ENCODE results near the gene DMRTC2. TPM values are rescaled to one million over a fixed set of nuclear protein-coding genes. Genes with fewer than 3 reads are reported as not detected.
A peak's percentile ranks its signal among the peaks of the same experiment; 100 is the strongest.

Gene DMRTC2
- total and polyA plus RNA-seq, 5 donors from 2014 or later = not detected

DNA sequence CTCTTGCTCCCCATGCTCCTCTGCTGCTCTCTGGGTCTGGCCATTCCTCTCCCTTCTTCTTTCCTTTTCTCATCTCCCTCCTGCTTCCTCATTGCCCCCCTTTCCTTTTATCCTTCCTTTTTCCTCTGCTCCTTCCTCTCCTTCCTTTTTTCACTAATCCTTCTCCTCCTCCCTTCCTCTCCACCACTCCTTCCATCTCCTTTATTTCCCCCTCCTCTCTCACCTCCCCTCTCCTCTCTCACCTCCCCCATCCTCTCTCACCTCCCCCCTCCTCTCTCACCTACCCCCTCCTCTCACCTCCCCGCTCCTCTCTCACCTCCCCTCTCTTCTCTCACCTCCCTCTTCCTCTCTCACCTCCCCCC, 51.7 kb downstream of the DMRTC2 start:
- Histone ChIP-seq H3K4me1 (ENCODE audit: control insufficient read depth, insufficient read depth, low read length, poor library complexity, severe bottlenecking) (peaks cover 52% of the 10 kb centered on the region), H3K36me3 (ENCODE audit: control insufficient read depth, insufficient read depth, low read length) (peaks cover 78% of the 10 kb centered on the region), H3K9me3 (ENCODE audit: control insufficient read depth in 2 of 2, low read length in 2 of 2) (no peaks in the 10 kb centered on the region), H3K4me3 (ENCODE audit: low read depth, low read length) (no peak overlapping the region), H3K27me3 (ENCODE audit: control insufficient read depth, insufficient read depth, low read length) (no peaks in the 10 kb centered on the region), H3K27ac (ENCODE audit: insufficient read depth, low read length, poor library complexity, severe bottlenecking) (peak overlapping the region; percentile 41)
- no peaks in the 10 kb centered on the region for H3K9me3 Mint-ChIP-seq
- no peak for DNase-seq
- no peak for ATAC-seq (ENCODE audit: low read depth in 2 of 2)
- H3K36me3 Mint-ChIP-seq = peaks cover 30% of the 10 kb centered on the region
- H3K4me1 Mint-ChIP-seq = peaks cover 5 to 61% (median 20%) of the 10 kb centered on the region in 4 donors
- H3K4me3 Mint-ChIP-seq = no peak overlapping the region
- peak overlapping the region in 1 of 3 donors; percentile 97 for H3K27ac Mint-ChIP-seq
- no peaks in the 10 kb centered on the region for H3K27me3 Mint-ChIP-seq

DNA sequence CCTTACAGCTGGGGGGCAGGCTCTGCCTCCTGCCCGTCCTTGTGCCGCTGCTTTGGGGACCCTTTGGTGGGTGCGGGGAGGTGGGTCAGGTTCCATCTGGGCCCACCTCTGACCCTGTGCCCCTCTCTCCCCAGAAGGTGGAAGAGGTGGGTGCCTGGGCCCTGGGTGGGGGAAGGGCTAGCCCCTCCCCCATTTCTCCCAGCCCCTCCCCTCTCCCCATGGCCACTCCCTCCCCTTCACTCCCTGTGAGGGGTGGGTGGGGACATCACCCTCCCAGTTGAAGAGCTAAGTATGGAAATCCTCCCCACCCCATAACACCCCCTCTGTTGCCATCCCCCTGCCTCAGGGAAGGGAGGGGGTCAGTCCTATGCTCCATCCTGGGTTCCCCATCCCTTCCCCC, 52.3 kb downstream of the DMRTC2 start:
- H3K4me3 ChIP-seq (ENCODE audit: low read depth, low read length) = no peak overlapping the region
- H3K4me1 ChIP-seq (ENCODE audit: control insufficient read depth, insufficient read depth, low read length, poor library complexity, severe bottlenecking) = peaks cover 46% of the 10 kb centered on the region
- Mint-ChIP-seq H3K27me3 (no peaks in the 10 kb centered on the region), H3K4me3 (no peak overlapping the region), H3K27ac (no peak overlapping the region), H3K4me1 (peaks cover 3 to 61% (median 16%) of the 10 kb centered on the region in 4 donors), H3K9me3 (no peaks in the 10 kb centered on the region), H3K36me3 (peaks cover 32% of the 10 kb centered on the region)
- DNase-seq = no peak
- ATAC-seq (ENCODE audit: low read depth in 2 of 2) = no peak
- no peaks in the 10 kb centered on the region for H3K27me3 ChIP-seq (ENCODE audit: control insufficient read depth, insufficient read depth, low read length)
- H3K36me3 ChIP-seq (ENCODE audit: control insufficient read depth, insufficient read depth, low read length) = peaks cover 78% of the 10 kb centered on the region
- H3K9me3 ChIP-seq (ENCODE audit: control insufficient read depth in 2 of 2, low read length in 2 of 2) = no peaks in the 10 kb centered on the region
- H3K27ac ChIP-seq (ENCODE audit: insufficient read depth, low read length, poor library complexity, severe bottlenecking) = no peak overlapping the region

DNA sequence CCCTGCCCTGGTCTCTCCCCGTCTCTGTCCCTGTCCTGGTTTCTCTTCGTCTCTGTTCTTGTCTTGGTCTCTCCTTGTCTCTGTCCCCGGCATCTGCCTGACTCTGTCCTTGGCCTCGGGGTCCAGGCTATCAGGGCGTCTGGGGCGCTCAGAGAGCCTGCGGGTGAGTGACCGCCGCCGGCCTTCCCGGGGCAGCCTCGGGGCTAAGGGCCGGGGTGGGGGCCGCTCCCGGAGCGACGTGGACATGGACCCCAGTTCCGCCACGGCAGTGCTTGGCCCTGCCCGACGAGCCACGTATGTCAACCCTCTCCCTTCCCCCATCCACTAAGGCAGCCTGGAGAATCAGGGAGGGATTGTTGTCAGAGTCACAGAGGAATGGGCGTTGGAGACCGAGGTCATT, 53.0 kb downstream of the DMRTC2 start:
- H3K4me3 ChIP-seq (ENCODE audit: low read depth, low read length) = no peak overlapping the region
- no peaks in the 10 kb centered on the region for H3K27me3 Mint-ChIP-seq
- H3K4me3 Mint-ChIP-seq = peak overlapping the region in 1 of 4 donors; percentile 60
- no peak overlapping the region for H3K27ac ChIP-seq (ENCODE audit: insufficient read depth, low read length, poor library complexity, severe bottlenecking)
- H3K36me3 ChIP-seq (ENCODE audit: control insufficient read depth, insufficient read depth, low read length) = peaks cover 78% of the 10 kb centered on the region
- H3K4me1 Mint-ChIP-seq = peaks cover 3 to 66% (median 16%) of the 10 kb centered on the region in 4 donors
- peak overlapping the region in 1 of 3 donors; percentile 94 for H3K27ac Mint-ChIP-seq
- H3K27me3 ChIP-seq (ENCODE audit: control insufficient read depth, insufficient read depth, low read length) = no peaks in the 10 kb centered on the region
- peaks cover 43% of the 10 kb centered on the region for H3K4me1 ChIP-seq (ENCODE audit: control insufficient read depth, insufficient read depth, low read length, poor library complexity, severe bottlenecking)
- ATAC-seq (ENCODE audit: low read depth in 2 of 2) (no peak), DNase-seq (no peak)
- H3K9me3 ChIP-seq (ENCODE audit: control insufficient read depth in 2 of 2, low read length in 2 of 2) = no peaks in the 10 kb centered on the region
- H3K9me3 Mint-ChIP-seq = no peaks in the 10 kb centered on the region
- peaks cover 32% of the 10 kb centered on the region for H3K36me3 Mint-ChIP-seq

DNA sequence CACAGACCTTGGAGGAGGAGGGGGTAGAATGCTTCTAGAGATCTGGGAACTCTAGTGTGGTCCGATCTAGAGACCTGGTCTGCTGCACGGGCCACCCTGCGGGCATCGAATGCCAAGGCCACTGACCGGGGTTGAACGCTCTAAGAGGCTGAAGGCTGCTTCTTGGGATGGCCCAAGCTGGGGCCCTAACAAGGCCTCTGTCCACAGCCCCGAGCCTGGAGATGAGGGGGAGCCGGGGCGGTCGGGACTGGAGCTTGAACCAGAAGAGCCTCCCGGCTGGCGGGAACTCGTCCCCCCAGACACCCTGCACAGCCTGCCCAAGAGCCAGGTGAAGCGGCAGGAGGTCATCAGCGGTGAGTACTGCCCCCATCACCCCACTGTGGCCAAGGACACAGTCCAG, 53.4 kb downstream of the DMRTC2 start:
- H3K4me1 Mint-ChIP-seq = peaks cover 3 to 66% (median 16%) of the 10 kb centered on the region in 4 donors
- peak overlapping the region in 1 of 3 donors; percentile 63 for H3K27ac Mint-ChIP-seq
- peaks cover 80% of the 10 kb centered on the region for H3K36me3 ChIP-seq (ENCODE audit: control insufficient read depth, insufficient read depth, low read length)
- H3K9me3 ChIP-seq (ENCODE audit: control insufficient read depth in 2 of 2, low read length in 2 of 2) = no peaks in the 10 kb centered on the region
- peak overlapping the region in 1 of 4 donors; percentile 60 for H3K4me3 Mint-ChIP-seq
- DNase-seq = no peak
- H3K27me3 Mint-ChIP-seq = no peaks in the 10 kb centered on the region
- no peaks in the 10 kb centered on the region for H3K9me3 Mint-ChIP-seq
- no peak overlapping the region for H3K4me3 ChIP-seq (ENCODE audit: low read depth, low read length)
- no peaks in the 10 kb centered on the region for H3K27me3 ChIP-seq (ENCODE audit: control insufficient read depth, insufficient read depth, low read length)
- H3K36me3 Mint-ChIP-seq = peaks cover 28% of the 10 kb centered on the region
- H3K4me1 ChIP-seq (ENCODE audit: control insufficient read depth, insufficient read depth, low read length, poor library complexity, severe bottlenecking) = peaks cover 39% of the 10 kb centered on the region
- H3K27ac ChIP-seq (ENCODE audit: insufficient read depth, low read length, poor library complexity, severe bottlenecking) = no peak overlapping the region
- ATAC-seq (ENCODE audit: low read depth in 2 of 2) = no peak

Other genes with a start within 250 kb of the DMRTC2 start
- 16.1 TPM for gene CEACAM4, start 218.0 kb upstream of the DMRTC2 start, total RNA-seq
- gene CEACAM4, start 218.0 kb upstream of the DMRTC2 start, polyA plus RNA-seq = 10 to 100 TPM; 24.4 to 50.2 (median 36.5) TPM
- not detected for gene CEACAM7, start 156.8 kb upstream of the DMRTC2 start, total RNA-seq
- gene CEACAM7, start 156.8 kb upstream of the DMRTC2 start, polyA plus RNA-seq = not detected
- gene CEACAM5, start 136.4 kb upstream of the DMRTC2 start, total RNA-seq = not detected
- gene CEACAM5, start 136.4 kb upstream of the DMRTC2 start, polyA plus RNA-seq = not detected
- not detected for gene CEACAM6, start 89.5 kb upstream of the DMRTC2 start, total RNA-seq
- not detected for gene CEACAM6, start 89.5 kb upstream of the DMRTC2 start, polyA plus RNA-seq
- gene CEACAM3, start 48.5 kb upstream of the DMRTC2 start, total RNA-seq = not detected
- gene CEACAM3, start 48.5 kb upstream of the DMRTC2 start, polyA plus RNA-seq = not detected
- gene LYPD4, start 359 bp upstream of the DMRTC2 start, total RNA-seq = not detected
- gene LYPD4, start 359 bp upstream of the DMRTC2 start, polyA plus RNA-seq = not detected
- gene RPS19, start 15.2 kb downstream of the DMRTC2 start, total RNA-seq = 2,081 TPM
- gene RPS19, start 15.2 kb downstream of the DMRTC2 start, polyA plus RNA-seq = 1,000 to 10,000 TPM; 3,595 to 5,716 (median 4,931) TPM
- gene CD79A, start 32.2 kb downstream of the DMRTC2 start, total RNA-seq = 4.9 TPM
- 10 to 100 TPM; 10.6 to 17.9 (median 16.4) TPM for gene CD79A, start 32.2 kb downstream of the DMRTC2 start, polyA plus RNA-seq
- gene ARHGEF1, start 38.1 kb downstream of the DMRTC2 start, total RNA-seq = 1,312 TPM
- gene ARHGEF1, start 38.1 kb downstream of the DMRTC2 start, polyA plus RNA-seq = 100 to 1,000 TPM; 162 to 187 (median 180) TPM
- gene ERFL, start 83.4 kb downstream of the DMRTC2 start, total RNA-seq = 4.7 TPM
- gene ERFL, start 83.4 kb downstream of the DMRTC2 start, polyA plus RNA-seq = not detected
- 94.0 TPM for gene RABAC1, start 114.3 kb downstream of the DMRTC2 start, total RNA-seq
- 100 to 1,000 TPM; 184 to 261 (median 237) TPM for gene RABAC1, start 114.3 kb downstream of the DMRTC2 start, polyA plus RNA-seq
- gene ATP1A3, start 149.2 kb downstream of the DMRTC2 start, total RNA-seq = 11.1 TPM
- gene ATP1A3, start 149.2 kb downstream of the DMRTC2 start, polyA plus RNA-seq = 1 to 10 TPM in 3 of 4 donors, under 1 TPM in 1; 0.92 to 3.5 (median 1.7) TPM
- 0.52 TPM for gene GRIK5, start 225.2 kb downstream of the DMRTC2 start, total RNA-seq
- under 1 TPM in 1 of 4 donors, not detected in 3; 0.06 TPM for gene GRIK5, start 225.2 kb downstream of the DMRTC2 start, polyA plus RNA-seq
- gene ZNF574, start 231.1 kb downstream of the DMRTC2 start, total RNA-seq = 24.0 TPM
- gene ZNF574, start 231.1 kb downstream of the DMRTC2 start, polyA plus RNA-seq = 10 to 100 TPM; 10.7 to 22.1 (median 15.5) TPM